HCT116 (cell line): Measurements from ENCODE around the gene LRRC51.

Source experiments
- EGR1 ChIP-seq: IDR thresholded peaks from 2 replicates; pipeline ENCODE4 v1.6.1; 2012; ENCODE audit warnings: low read depth
- EZH2phosphoT487 ChIP-seq: fragments of 200-600 bp; IDR thresholded peaks from 2 replicates; pipeline ENCODE4 v1.6.1; 2018; ENCODE audit warnings: antibody characterized with exemption, borderline replicate concordance

- no peak for TF ChIP-seq EZH2phosphoT487
- TF ChIP-seq EGR1 = no peak
Measured at GRCh38 chr11:72088076-72088808, 7.6 kb downstream of the LRRC51 start.
